ENCODE measurements around the gene PTPRN2.

PTPRN2 gene

GRCh38 chr7:158603773-158604755 lies 16.4 kb upstream of the PTPRN2 start:
- in situ Hi-C loops (cut with MboI; ENCODE audit: low pct_unique_long_range_greater_than_20kb, low sequenced_read_pairs) = no loop called here
- no peak for DNase-seq

DNA sequence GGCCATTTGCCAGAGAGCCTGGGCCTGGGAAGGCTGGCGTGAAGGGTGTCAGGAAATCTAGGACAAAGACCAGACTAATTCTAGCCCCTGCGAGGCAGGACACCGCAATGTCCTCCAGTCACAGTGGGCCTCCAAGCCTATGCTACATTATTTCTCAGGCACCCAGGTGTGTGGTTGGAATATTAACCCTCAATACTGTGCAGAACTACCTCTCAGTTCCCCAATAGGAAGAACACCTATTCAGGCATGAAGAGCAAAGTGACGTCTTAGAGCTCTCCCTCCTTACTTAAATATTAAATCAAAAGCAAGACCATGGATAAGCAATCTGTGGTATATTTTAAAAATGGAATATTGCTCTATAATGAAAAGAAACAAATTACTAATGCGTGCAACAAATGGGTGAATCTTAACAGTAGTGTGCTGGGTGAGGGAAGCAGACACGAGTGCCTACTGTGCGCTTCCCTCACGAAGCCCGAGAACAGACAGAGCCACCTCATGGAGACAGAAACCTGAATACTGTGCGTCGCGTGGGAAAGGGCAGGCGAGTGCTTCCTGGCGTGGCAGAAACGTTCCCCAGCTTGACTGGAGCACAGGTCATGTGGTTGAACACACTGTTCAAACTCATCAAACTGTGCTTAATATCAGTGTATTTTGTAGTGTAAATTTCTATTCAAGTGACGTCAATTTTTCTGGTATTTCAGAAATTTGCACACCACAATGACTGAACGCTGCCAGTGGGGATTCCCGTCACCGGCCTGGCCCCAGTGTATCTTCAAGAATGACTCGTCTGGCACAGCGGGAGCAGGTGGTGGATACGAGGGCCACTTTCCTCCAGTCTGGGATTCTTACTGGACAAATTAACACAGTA lies 15.5 kb upstream of the PTPRN2 start:
- DNase-seq = no peak
- in situ Hi-C loops (cut with MboI; ENCODE audit: low pct_unique_long_range_greater_than_20kb, low sequenced_read_pairs) = no loop called here

DNA sequence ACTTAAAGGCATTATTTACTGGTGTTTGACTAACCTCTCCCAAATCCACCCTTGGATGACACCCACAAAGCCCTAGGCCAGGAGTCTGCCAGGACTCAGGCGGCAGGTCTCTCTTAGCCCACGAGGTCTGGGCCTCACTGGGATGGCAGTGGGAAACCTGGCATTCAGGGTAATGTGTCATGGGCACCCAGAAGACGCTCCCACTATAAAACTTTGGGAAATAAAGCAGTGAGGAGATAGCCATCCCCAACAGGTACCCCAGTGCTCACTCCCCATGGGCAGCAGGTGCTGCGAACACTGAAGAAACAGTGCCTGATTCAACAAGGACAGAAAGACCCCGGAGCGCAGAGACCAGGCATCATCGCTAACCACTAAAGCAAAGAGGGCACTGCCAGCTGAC lies 14.4 kb upstream of the PTPRN2 start:
- in situ Hi-C loops (cut with MboI; ENCODE audit: low pct_unique_long_range_greater_than_20kb, low sequenced_read_pairs) = no loop called here
- no peak for DNase-seq

- in situ Hi-C loops (cut with MboI; ENCODE audit: low pct_unique_long_range_greater_than_20kb, low sequenced_read_pairs) = no loop called here
- no peak for DNase-seq
These were observed 13.5 kb upstream of the PTPRN2 start for GRCh38 chr7:158601090-158601489.

DNA sequence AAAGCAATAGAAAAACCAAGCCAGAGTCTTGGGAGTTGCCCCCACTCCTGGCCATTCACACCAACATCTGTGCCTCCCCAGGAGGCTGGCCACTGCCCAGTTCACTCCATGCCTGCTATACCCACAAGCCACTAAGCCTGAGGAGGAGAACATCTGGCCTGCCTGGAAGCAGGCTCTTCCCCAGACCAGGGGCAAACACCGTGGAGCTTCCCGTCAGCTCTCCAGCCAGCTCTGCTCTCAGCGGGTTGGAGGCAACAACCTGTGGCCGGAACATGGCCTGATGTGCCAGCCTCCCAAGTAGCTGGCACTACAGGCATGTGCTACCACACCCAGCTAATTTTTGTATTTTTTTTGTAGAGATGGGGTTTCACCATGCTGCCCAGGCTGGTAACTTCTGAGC lies 9.1 kb upstream of the PTPRN2 start:
- DNase-seq = no peak
- in situ Hi-C loops (cut with MboI; ENCODE audit: low pct_unique_long_range_greater_than_20kb, low sequenced_read_pairs) = no loop called here

DNA sequence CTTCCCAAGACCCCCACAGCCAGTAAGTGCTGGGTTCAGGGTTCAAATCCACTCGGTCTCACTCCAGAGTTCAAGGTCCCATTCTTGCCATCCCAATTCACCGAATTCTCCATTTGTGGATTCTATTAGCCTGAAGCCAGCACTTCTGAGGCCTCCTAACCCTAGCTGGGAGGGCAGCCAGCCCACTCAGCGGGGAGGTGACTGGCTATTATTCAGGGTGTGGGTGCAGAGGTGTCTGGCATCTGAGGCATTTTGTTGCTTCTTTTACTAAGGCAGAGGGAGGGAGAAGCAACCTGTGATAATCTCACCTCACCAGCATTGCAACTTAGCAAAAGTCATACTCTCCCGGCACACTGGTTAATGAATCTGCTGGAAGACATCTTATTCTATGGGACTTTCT lies 8.7 kb upstream of the PTPRN2 start:
- no peak for DNase-seq
- in situ Hi-C loops (cut with MboI; ENCODE audit: low pct_unique_long_range_greater_than_20kb, low sequenced_read_pairs) = no loop called here

GRCh38 chr7:158595068-158595467 lies 7.4 kb upstream of the PTPRN2 start:
- DNase-seq = no peak

GRCh38 chr7:158592541-158592940 lies 4.9 kb upstream of the PTPRN2 start:
- no peak for DNase-seq
- in situ Hi-C loops (cut with MboI; ENCODE audit: low pct_unique_long_range_greater_than_20kb, low sequenced_read_pairs) = no loop called here

More at GRCh38 chr7:158595068-158595467, 7.4 kb upstream of the PTPRN2 start:
- in situ Hi-C loops (cut with MboI; ENCODE audit: low pct_unique_long_range_greater_than_20kb, low sequenced_read_pairs) = no loop called here

- in situ Hi-C loops (cut with MboI; ENCODE audit: low pct_unique_long_range_greater_than_20kb, low sequenced_read_pairs) = no loop called here
These were observed 4.3 kb upstream of the PTPRN2 start for GRCh38 chr7:158591944-158592343.

GRCh38 chr7:158590181-158590530 lies 2.5 kb upstream of the PTPRN2 start:
- no peak for DNase-seq
- in situ Hi-C loops (cut with MboI; ENCODE audit: low pct_unique_long_range_greater_than_20kb, low sequenced_read_pairs) = no loop called here

More at GRCh38 chr7:158591944-158592343, 4.3 kb upstream of the PTPRN2 start:
- DNase-seq = no peak

- DNase-seq = no peak
- in situ Hi-C loops (cut with MboI; ENCODE audit: low pct_unique_long_range_greater_than_20kb, low sequenced_read_pairs) = no loop called here
These were observed 2.0 kb upstream of the PTPRN2 start for GRCh38 chr7:158589653-158590052.

- in situ Hi-C loops (cut with MboI; ENCODE audit: low pct_unique_long_range_greater_than_20kb, low sequenced_read_pairs) = no loop called here
- DNase-seq = no peak
These were observed 1.3 kb upstream of the PTPRN2 start for GRCh38 chr7:158588878-158589442.

- DNase-seq = no peak
- in situ Hi-C loops (cut with MboI; ENCODE audit: low pct_unique_long_range_greater_than_20kb, low sequenced_read_pairs) = no loop called here
These were observed 658 bp upstream of the PTPRN2 start for GRCh38 chr7:158588085-158588877.

GRCh38 chr7:158586499-158587161 lies 993 bp downstream of the PTPRN2 start:
- in situ Hi-C loops (cut with MboI; ENCODE audit: low pct_unique_long_range_greater_than_20kb, low sequenced_read_pairs) = no loop called here
- no peak for DNase-seq

DNA sequence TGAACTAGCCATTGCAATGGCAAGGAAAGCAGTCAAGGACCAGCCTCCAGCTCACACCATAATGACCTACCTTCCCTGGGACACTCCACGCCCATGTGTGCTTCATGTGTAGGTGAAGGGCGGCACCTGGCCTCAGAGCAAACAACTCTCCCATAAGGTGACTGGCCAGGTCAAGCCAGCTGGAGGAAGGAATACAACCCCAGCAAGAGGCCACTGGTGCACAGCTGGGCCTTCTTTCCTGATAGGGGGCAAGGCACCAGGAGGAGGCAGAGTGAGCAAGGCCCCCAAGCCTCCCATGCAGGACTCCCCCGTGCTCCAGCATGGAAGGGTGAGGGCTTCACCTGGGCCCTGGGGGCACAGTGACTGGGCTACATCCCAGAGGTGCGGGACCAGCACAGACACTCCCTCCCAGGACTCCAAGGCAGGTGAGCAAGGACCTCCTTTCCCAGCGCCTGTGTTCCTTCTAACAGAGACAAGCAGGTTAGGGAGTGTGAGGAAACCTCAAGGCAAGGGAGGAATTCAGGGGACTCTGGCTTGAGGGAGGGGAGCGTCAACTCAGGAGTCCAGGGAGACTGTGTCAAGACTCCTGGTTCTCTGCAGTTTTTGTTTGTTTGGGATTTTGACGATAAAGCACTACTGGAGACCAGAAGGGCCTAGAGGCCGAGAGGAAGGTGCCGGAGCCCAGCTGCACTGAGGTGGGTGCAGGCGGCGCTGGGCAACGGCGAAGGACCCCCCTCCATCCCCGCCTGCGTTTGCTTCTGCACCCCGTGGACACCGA lies 1.7 kb downstream of the PTPRN2 start:
- in situ Hi-C loops (cut with MboI; ENCODE audit: low pct_unique_long_range_greater_than_20kb, low sequenced_read_pairs) = no loop called here
- DNase-seq = no peak

- in situ Hi-C loops (cut with MboI; ENCODE audit: low pct_unique_long_range_greater_than_20kb, low sequenced_read_pairs) = no loop called here
- no peak for DNase-seq
These were observed 3.2 kb downstream of the PTPRN2 start for GRCh38 chr7:158584407-158584806.

- in situ Hi-C loops (cut with MboI; ENCODE audit: low pct_unique_long_range_greater_than_20kb, low sequenced_read_pairs) = no loop called here
- DNase-seq = no peak
These were observed 3.8 kb downstream of the PTPRN2 start for GRCh38 chr7:158583810-158584209.

GRCh38 chr7:158583143-158583542 lies 4.5 kb downstream of the PTPRN2 start:
- in situ Hi-C loops (cut with MboI; ENCODE audit: low pct_unique_long_range_greater_than_20kb, low sequenced_read_pairs) = no loop called here

More at GRCh38 chr7:158583143-158583542, 4.5 kb downstream of the PTPRN2 start:
- DNase-seq = no peak
